H9 (cell line): ENCODE data around the gene MATN1. TPM values are rescaled to one million over a fixed set of nuclear protein-coding genes. Genes with fewer than 3 reads are reported as not detected.
A peak's percentile ranks its signal among the peaks of the same experiment; 100 is the strongest.

Experiments used
- DNase-seq: peaks from one replicate; pipeline ENCODE4 v3.0.0-alpha.2; 2017
- H2AFZ ChIP-seq: one replicate; pipeline ENCODE4 v1.6.1; 2013; ENCODE audit warnings: mild to moderate bottlenecking, low read length, control low read depth, moderate library complexity
- H2AK5ac ChIP-seq: 2 replicates; pipeline ENCODE4 v1.6.1; 2013; ENCODE audit warnings: low read length, control low read depth, mixed read lengths; ENCODE audit not compliant: insufficient read length
- H2BK120ac ChIP-seq: one replicate; pipeline ENCODE4 v1.6.1; 2013; ENCODE audit warnings: low read depth, mild to moderate bottlenecking, low read length, control low read depth, inconsistent platforms; ENCODE audit not compliant: poor library complexity, severe bottlenecking
- H2BK12ac ChIP-seq: 2 replicates; pipeline ENCODE4 v1.6.1; 2013; ENCODE audit warnings: low read length, control low read depth, mixed read lengths, low read depth; ENCODE audit not compliant: insufficient read length
- H2BK15ac ChIP-seq: 2 replicates; pipeline ENCODE4 v1.6.1; 2013; ENCODE audit warnings: low read depth, low read length, control low read depth
- H2BK20ac ChIP-seq: one replicate; pipeline ENCODE4 v1.6.1; 2013; ENCODE audit warnings: low read depth, mild to moderate bottlenecking, low read length, control low read depth, inconsistent platforms; ENCODE audit not compliant: poor library complexity, severe bottlenecking
- H2BK5ac ChIP-seq: 2 replicates; pipeline ENCODE4 v1.6.1; 2013; ENCODE audit warnings: low read length, control low read depth, mixed read lengths; ENCODE audit not compliant: insufficient read length
- H3K14ac ChIP-seq: 2 replicates; pipeline ENCODE4 v1.6.1; 2013; ENCODE audit warnings: low read length, control low read depth; ENCODE audit not compliant: insufficient read depth
- H3K18ac ChIP-seq: 2 replicates; pipeline ENCODE4 v1.6.1; 2013; ENCODE audit warnings: low read depth, mild to moderate bottlenecking, mixed read lengths, low read length, control low read depth; ENCODE audit not compliant: insufficient read length
- H3K23ac ChIP-seq: 2 replicates; pipeline ENCODE4 v1.6.1; 2013; ENCODE audit warnings: low read length, control low read depth, mixed read lengths, low read depth; ENCODE audit not compliant: insufficient read length
- H3K23me2 ChIP-seq: 2 replicates; pipeline ENCODE4 v1.6.1; 2013; ENCODE audit warnings: low read depth, mild to moderate bottlenecking, mixed read lengths, low read length, control low read depth; ENCODE audit not compliant: insufficient read length, poor library complexity, severe bottlenecking
- H3K27ac ChIP-seq: 2 replicates; pipeline ENCODE4 v1.5.1; 2013; ENCODE audit warnings: low read length, control low read depth, mixed read lengths, low read depth; ENCODE audit not compliant: insufficient read length
- H3K27me3 ChIP-seq: 2 replicates; pipeline ENCODE4 v1.6.1; 2013; ENCODE audit warnings: low read length, control low read depth, inconsistent platforms; ENCODE audit not compliant: insufficient read depth
- H3K4ac ChIP-seq: 2 replicates; pipeline ENCODE4 v1.6.1; 2013; ENCODE audit warnings: low read depth, mild to moderate bottlenecking, control low read depth, inconsistent platforms, low read length, moderate library complexity
- H3K4me1 ChIP-seq: 2 replicates; pipeline ENCODE4 v1.6.1; 2013; ENCODE audit warnings: low read length, control low read depth, inconsistent platforms; ENCODE audit not compliant: insufficient read depth
- H3K4me2 ChIP-seq: 2 replicates; pipeline ENCODE4 v1.6.1; 2013; ENCODE audit warnings: low read length, control low read depth, mixed read lengths; ENCODE audit not compliant: insufficient read length, insufficient read depth
- H3K56ac ChIP-seq: 2 replicates; pipeline ENCODE4 v1.6.1; 2013; ENCODE audit warnings: low read depth, mild to moderate bottlenecking, mixed read lengths, low read length, control low read depth; ENCODE audit not compliant: insufficient read length
- H3K79me1 ChIP-seq: 2 replicates; pipeline ENCODE4 v1.6.1; 2013; ENCODE audit warnings: low read depth, mild to moderate bottlenecking, moderate library complexity, low read length, control low read depth, inconsistent platforms; ENCODE audit not compliant: insufficient read depth, poor library complexity, severe bottlenecking
- H3K79me2 ChIP-seq: 2 replicates; pipeline ENCODE4 v1.6.1; 2013; ENCODE audit warnings: low read length, control low read depth, inconsistent platforms; ENCODE audit not compliant: insufficient read depth
- H3K9ac ChIP-seq: 2 replicates; pipeline ENCODE4 v1.6.1; 2013; ENCODE audit warnings: low read length, control low read depth, mixed read lengths; ENCODE audit not compliant: insufficient read length; ENCODE audit errors: extremely low read depth
- H3K9me3 ChIP-seq: one replicate; pipeline ENCODE4 v1.6.1; 2013; ENCODE audit warnings: low read depth, low read length, inconsistent platforms; ENCODE audit not compliant: control insufficient read depth
- H3T11ph ChIP-seq: one replicate; pipeline ENCODE4 v1.6.1; 2013; ENCODE audit warnings: mild to moderate bottlenecking, low read length, control low read depth, inconsistent platforms
- H4K20me1 ChIP-seq: one replicate; pipeline ENCODE4 v1.6.1; 2013; ENCODE audit not compliant: control insufficient read depth, insufficient read length, insufficient read depth
- H4K5ac ChIP-seq: 2 replicates; pipeline ENCODE4 v1.6.1; 2013; ENCODE audit warnings: low read depth, mild to moderate bottlenecking, mixed read lengths, low read length, control low read depth; ENCODE audit not compliant: insufficient read length
- H4K8ac ChIP-seq: replicated peaks from 2 replicates; pipeline ENCODE4 v1.6.1; 2013; ENCODE audit warnings: low read length, control low read depth, mixed read lengths, low read depth; ENCODE audit not compliant: insufficient read length
- H4K91ac ChIP-seq: 2 replicates; pipeline ENCODE4 v1.6.1; 2013; ENCODE audit warnings: low read depth, mild to moderate bottlenecking, moderate library complexity, mixed read lengths, low read length, control low read depth; ENCODE audit not compliant: insufficient read length
- H3K27ac Mint-ChIP-seq, 3 experiments: 2 replicates in 2 of 3; 3 replicates in 1 of 3; pipeline ENCODE4 v1.8.0; 2020 to 2021; ENCODE audit warnings: mixed read lengths in 3 of 3, mild to moderate bottlenecking in 1 of 3, moderate library complexity in 1 of 3
- H3K27me3 Mint-ChIP-seq: 2 replicates; pipeline ENCODE4 v1.8.0; 2021; ENCODE audit warnings: low read depth, mild to moderate bottlenecking, moderate library complexity, mixed read lengths
- H3K36me3 Mint-ChIP-seq, 3 experiments: 2 replicates in 2 of 3; 3 replicates in 1 of 3; pipeline ENCODE4 v1.8.0; 2020 to 2021; ENCODE audit warnings: low read depth in 3 of 3, mixed read lengths in 3 of 3; ENCODE audit not compliant: insufficient read depth in 1 of 3
- H3K4me1 Mint-ChIP-seq, 2 experiments: 2 replicates each; pipeline ENCODE4 v1.8.0; 2020; ENCODE audit warnings: mixed read lengths in 2 of 2
- H3K4me3 Mint-ChIP-seq, 2 experiments: 2 replicates in 1 of 2; 3 replicates in 1 of 2; pipeline ENCODE4 v1.8.0; 2020 to 2021; ENCODE audit warnings: mild to moderate bottlenecking in 2 of 2, mixed read lengths in 2 of 2, moderate library complexity in 1 of 2
- H3K9me3 Mint-ChIP-seq, 2 experiments: 2 replicates in 1 of 2; 3 replicates in 1 of 2; pipeline ENCODE4 v1.8.0; 2020; ENCODE audit warnings: mild to moderate bottlenecking in 2 of 2, mixed read lengths in 2 of 2, moderate library complexity in 1 of 2
- WGBS: extraction: QIAGEN DNeasy Blood & Tissue Kit; methylation state at CpG from one replicate; pipeline ENCODE4 v1.1.7; 2013; ENCODE audit warnings: missing lambda C conversion rate, low lambda C conversion rate, mixed read lengths; ENCODE audit not compliant: insufficient read length; ENCODE audit errors: extremely low coverage; 5-methylcytosine and 5-hydroxymethylcytosine counted together
- total RNA-seq: library from RNA; stranded (reverse); gene quantifications from 2 replicates; pipeline ENCODE4 v1.2.1, GENCODE V29; 2021
- TF ChIP-seq, protein P1 (sequence below): fragments of 200-600 bp; sonication (generic); conservative IDR thresholded peaks from 3 replicates; pipeline ENCODE4 v1.8.0; 2021; ENCODE audit warnings: antibody characterized with exemption, mild to moderate bottlenecking

MATN1 gene
- total RNA-seq, 1 experiment from 2014 or later, result not detected

DNA sequence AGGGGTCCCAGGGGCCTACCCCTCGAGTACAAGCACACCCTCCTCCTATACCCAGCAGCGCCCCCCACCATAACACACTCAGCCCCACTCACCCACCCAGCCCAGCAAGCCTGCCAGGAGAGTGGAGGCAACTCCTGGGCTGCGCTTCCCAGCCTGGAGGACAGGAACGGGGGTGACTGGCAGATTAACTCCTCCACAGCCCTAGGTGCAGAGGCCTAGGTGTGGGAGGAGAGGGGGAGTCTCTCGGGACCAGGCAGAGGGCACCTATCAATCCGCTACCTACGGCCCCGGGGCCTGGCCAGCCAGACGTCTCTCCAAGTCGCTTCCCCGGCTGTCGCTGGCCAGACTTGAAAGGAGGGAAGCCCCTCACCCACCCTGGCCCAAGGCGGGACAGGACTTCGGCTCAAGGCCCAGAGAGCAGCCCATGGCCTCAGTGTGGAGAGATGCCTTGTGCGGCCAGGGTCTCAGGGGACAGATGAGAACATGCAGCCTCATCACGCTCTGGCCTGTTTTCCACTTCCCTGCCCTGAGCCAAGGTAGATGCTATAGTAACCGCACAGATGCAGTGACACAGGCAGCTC is 24.9 kb downstream of the MATN1 start:
- no peak for DNase-seq
- Histone ChIP-seq H3K14ac (no peak overlapping the region), H3K27me3 (no peaks in the 10 kb centered on the region), H3K4ac (no peak overlapping the region), H3K18ac (no peak overlapping the region), H2BK12ac (no peak overlapping the region), H2BK120ac (no peak overlapping the region), H4K91ac (no peak overlapping the region), H4K20me1 (no peaks in the 10 kb centered on the region), H3K9ac (no peak overlapping the region), H3K27ac (no peak overlapping the region), H4K8ac (no peak overlapping the region), H3K4me2 (no peak overlapping the region), H3K4me1 (no peaks in the 10 kb centered on the region), H3K9me3 (no peaks in the 10 kb centered on the region), H2BK5ac (no peak overlapping the region), H2BK15ac (no peak overlapping the region), H2BK20ac (no peak overlapping the region), H3T11ph (no peak overlapping the region), H3K23me2 (no peaks in the 10 kb centered on the region), H2AK5ac (no peak overlapping the region), H3K79me2 (no peaks in the 10 kb centered on the region), H4K5ac (no peak overlapping the region), H3K56ac (no peak overlapping the region), H3K23ac (no peak overlapping the region), H3K79me1 (no peaks in the 10 kb centered on the region), H2AFZ (no peak overlapping the region)
- TF ChIP-seq, protein P1, sequence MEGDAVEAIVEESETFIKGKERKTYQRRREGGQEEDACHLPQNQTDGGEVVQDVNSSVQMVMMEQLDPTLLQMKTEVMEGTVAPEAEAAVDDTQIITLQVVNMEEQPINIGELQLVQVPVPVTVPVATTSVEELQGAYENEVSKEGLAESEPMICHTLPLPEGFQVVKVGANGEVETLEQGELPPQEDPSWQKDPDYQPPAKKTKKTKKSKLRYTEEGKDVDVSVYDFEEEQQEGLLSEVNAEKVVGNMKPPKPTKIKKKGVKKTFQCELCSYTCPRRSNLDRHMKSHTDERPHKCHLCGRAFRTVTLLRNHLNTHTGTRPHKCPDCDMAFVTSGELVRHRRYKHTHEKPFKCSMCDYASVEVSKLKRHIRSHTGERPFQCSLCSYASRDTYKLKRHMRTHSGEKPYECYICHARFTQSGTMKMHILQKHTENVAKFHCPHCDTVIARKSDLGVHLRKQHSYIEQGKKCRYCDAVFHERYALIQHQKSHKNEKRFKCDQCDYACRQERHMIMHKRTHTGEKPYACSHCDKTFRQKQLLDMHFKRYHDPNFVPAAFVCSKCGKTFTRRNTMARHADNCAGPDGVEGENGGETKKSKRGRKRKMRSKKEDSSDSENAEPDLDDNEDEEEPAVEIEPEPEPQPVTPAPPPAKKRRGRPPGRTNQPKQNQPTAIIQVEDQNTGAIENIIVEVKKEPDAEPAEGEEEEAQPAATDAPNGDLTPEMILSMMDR, result no peak
- Mint-ChIP-seq H3K9me3 (no peaks in the 10 kb centered on the region), H3K4me1 (peaks cover 4 to 15% of the 10 kb centered on the region in 2 experiments; a peak in 3 of 4 replicates), H3K4me3 (no peak overlapping the region), H3K27ac (peak overlapping the region in 1 of 3 experiments; percentile 37; a peak in 1 of 7 replicates), H3K36me3 (no peaks in the 10 kb centered on the region), H3K27me3 (peaks cover 3% of the 10 kb centered on the region; the same call in 1 of the 2 replicates)
- no CpG with 5 or more reads among the region's 17 CpGs for WGBS
